Fibroblast of pulmonary artery (primary cell): ENCODE data around the gene FAIM.

Source experiments
- DNase-seq: peaks from one replicate; pipeline ENCODE4 v3.0.0-alpha.2; 2010; ENCODE audit warnings: low read depth
- H3K4me3 ChIP-seq: replicated peaks from 2 replicates; pipeline ENCODE4 v1.5.1; 2011; ENCODE audit warnings: low read depth, mild to moderate bottlenecking, control low read depth, low read length, moderate library complexity
- CTCF ChIP-seq: IDR thresholded peaks from 2 replicates; pipeline ENCODE4 v1.5.1; 2011; ENCODE audit warnings: mild to moderate bottlenecking, control low read depth, low read length, inconsistent platforms; ENCODE audit errors: missing control alignments

FAIM gene

DNA sequence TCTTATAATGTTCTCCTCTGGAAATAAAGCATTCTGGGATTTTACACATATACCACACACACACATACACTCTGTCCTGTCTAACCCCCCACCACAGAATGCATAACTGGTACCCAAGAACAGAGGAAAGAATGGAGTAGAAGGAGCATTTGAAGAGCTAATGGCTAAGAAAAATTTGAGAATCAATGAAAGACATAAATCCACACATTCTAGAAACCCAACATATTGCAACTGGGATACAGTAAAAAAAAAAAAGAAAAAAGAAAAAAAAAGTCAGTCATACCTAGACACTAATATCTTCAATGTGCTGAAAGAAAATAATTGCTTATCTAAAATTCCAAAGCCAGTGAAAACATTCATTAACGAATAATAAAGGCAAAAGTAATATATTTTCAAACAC, 35.4 kb upstream of the FAIM start:
- DNase-seq: no peak
- no peak for TF ChIP-seq CTCF
- H3K4me3 ChIP-seq: no peak overlapping the region

- no peak for TF ChIP-seq CTCF
- no peak overlapping the region for H3K4me3 ChIP-seq
- DNase-seq: no peak
Observed at GRCh38 chr3:138578141-138578540, 30.4 kb upstream of the FAIM start.

DNA sequence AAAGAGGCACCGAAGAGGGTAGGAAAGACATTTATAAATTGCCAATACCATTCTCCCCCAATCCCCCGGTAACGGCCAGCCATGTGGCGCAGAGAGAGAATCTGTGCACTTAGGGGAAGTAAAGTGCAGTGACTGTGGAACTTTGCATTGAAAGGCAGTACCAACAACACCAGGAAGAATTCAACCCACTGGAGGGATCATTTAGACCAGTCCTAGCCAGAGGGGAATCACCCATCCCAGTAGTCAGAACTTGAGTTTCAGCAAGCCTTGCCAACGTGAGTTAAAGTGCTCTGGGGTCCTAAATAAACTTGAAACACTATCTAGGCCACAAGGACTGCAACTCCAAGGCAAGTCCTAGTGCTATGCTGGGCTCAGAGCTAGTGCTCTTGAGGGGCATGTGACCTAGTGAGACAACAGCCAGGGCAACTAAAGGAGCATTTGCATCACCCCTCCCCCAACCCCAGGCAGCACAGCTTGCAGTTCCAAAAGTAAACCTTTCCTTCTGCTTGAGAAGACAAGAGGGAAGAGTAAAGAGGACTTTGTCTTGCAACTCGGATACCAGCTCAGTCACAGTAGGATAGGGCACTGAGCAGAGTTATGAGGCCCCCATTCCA, 29.5 kb upstream of the FAIM start:
- H3K4me3 ChIP-seq: no peak overlapping the region
- no peak for DNase-seq
- TF ChIP-seq CTCF: no peak

DNA sequence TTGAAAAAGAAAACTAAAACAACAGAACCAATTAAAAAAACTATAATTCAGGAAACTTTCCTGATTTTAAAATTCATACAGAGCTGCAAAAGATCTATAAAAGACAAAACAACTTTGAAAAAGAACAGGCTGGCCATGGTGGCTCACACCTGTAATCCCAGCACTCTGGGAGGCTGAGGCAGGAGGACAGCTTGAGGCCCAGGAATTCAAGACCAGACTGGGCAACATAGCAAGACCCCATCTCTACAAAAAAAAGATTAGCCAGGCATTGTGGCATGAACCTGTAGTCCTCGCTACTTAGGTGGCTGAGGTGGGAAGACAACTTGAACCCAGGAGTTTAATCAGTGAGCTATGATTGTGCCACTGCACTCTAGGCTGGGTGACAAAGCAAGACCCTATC, 21.2 kb upstream of the FAIM start:
- TF ChIP-seq CTCF: no peak
- H3K4me3 ChIP-seq: no peak overlapping the region
- DNase-seq: no peak

GRCh38 chr3:138588445-138588844, 20.1 kb upstream of the FAIM start:
- DNase-seq: no peak
- no peak for TF ChIP-seq CTCF
- H3K4me3 ChIP-seq: no peak overlapping the region

- no peak overlapping the region for H3K4me3 ChIP-seq
- no peak for DNase-seq
- no peak for TF ChIP-seq CTCF
Observed at GRCh38 chr3:138591392-138591791, 17.2 kb upstream of the FAIM start.

GRCh38 chr3:138593488-138594149, 15.0 kb upstream of the FAIM start:
- no peak for TF ChIP-seq CTCF

More at GRCh38 chr3:138593488-138594149, 15.0 kb upstream of the FAIM start:
- no peak for DNase-seq
- H3K4me3 ChIP-seq: peak overlapping the region; percentile 64
